A549 (cell line): ENCODE data around the gene RUNX3. TPM values are rescaled to one million over a fixed set of nuclear protein-coding genes. Genes with fewer than 3 reads are reported as not detected.

Source experiments
- ATAC-seq, 2 experiments: fragments of 200-7000 bp in 1 of 2; fragments of >200 bp in 1 of 2; cut with Nextera tagmentation in 1 of 2; cut with Tn5 transposase in 1 of 2; 3 replicates each; pipeline versions ENCODE4 v1.8.0 to v1.9.1; 2018 to 2020; ENCODE audit warnings: mild to moderate bottlenecking in 1 of 2, moderate library complexity in 1 of 2
- CTCF ChIA-PET: fragments of 300-600 bp; sonication (Branson Sonifier 250); formaldehyde crosslinking; extraction: SDS; loops from one replicate; lab custom pipeline; 2021; ENCODE audit warnings: antibody characterized with exemption, inconsistent platforms; lab: Yijun Ruan, JAX
- POLR2A ChIA-PET: fragments of 350-600 bp; formaldehyde crosslinking; extraction: SDS; loops from one replicate; lab custom pipeline; 2021; ENCODE audit warnings: antibody characterized with exemption, inconsistent platforms; lab: Yijun Ruan, JAX
- DNase-seq, 2 experiments: peaks; one replicate each; pipeline versions ENCODE4 v3.0.0 to v3.0.0-alpha.2; 2011 to 2016; ENCODE audit warnings: low read depth in 1 of 2, low spot score in 1 of 2
- FAIRE-seq: peaks from 2 replicates; lab custom pipeline; 2011; peaks lifted over from hg19 to GRCh38; lab: Jason Lieb, UNC
- H3K27ac ChIP-seq, 2 experiments: fragments of >200 bp; sonication (Bioruptor Twin); formaldehyde crosslinking; 3 replicates each; pipeline ENCODE4 v1.5.1; 2016 to 2017
- H3K4me1 ChIP-seq: fragments of >200 bp; sonication (Bioruptor Twin); formaldehyde crosslinking; 3 replicates; pipeline ENCODE4 v1.6.1; 2016
- H3K4me2 ChIP-seq: fragments of >200 bp; sonication (Bioruptor Twin); formaldehyde crosslinking; 3 replicates; pipeline ENCODE4 v1.6.1; 2016
- H3K4me3 ChIP-seq: fragments of >200 bp; sonication (Bioruptor Twin); formaldehyde crosslinking; 3 replicates; pipeline ENCODE4 v1.5.1; 2016
- H3K9me3 ChIP-seq: fragments of >200 bp; sonication (Bioruptor Twin); formaldehyde crosslinking; 3 replicates; pipeline ENCODE4 v1.6.1; 2016
- CBX2 ChIP-seq: fragments of 200-600 bp; sonication (generic); IDR thresholded peaks from 2 replicates; pipeline ENCODE4 v1.6.1; 2016; ENCODE audit warnings: low read depth, mild to moderate bottlenecking, borderline replicate concordance
- CHD2 ChIP-seq: fragments of 150-350 bp; IDR thresholded peaks from 2 replicates; pipeline ENCODE4 v1.6.1; 2014; ENCODE audit warnings: low read length; ENCODE audit not compliant: partially characterized antibody
- EHMT2 ChIP-seq: fragments of 200-600 bp; sonication (generic); IDR thresholded peaks from 2 replicates; pipeline ENCODE4 v1.6.1; 2016; ENCODE audit warnings: antibody characterized with exemption, low read depth, mild to moderate bottlenecking, moderate library complexity
- HDAC2 ChIP-seq: fragments of 200-600 bp; sonication (generic); IDR thresholded peaks from 2 replicates; pipeline ENCODE4 v1.6.1; 2016
- HES2 ChIP-seq: fragments of >200 bp; sonication (Bioruptor Twin); formaldehyde crosslinking; IDR thresholded peaks from 2 replicates; pipeline ENCODE4 v1.6.1; 2016
- HOXA7 ChIP-seq: fragments of 250-450 bp; sonication (Bioruptor Pico); IDR thresholded peaks from 2 replicates; pipeline ENCODE4 v1.5.0; 2020; ENCODE audit warnings: mild to moderate bottlenecking, moderate library complexity
- HOXB5 ChIP-seq: fragments of 250-450 bp; sonication (Bioruptor Pico); IDR thresholded peaks from 2 replicates; pipeline ENCODE4 v1.5.0; 2020; ENCODE audit warnings: mild to moderate bottlenecking, moderate library complexity
- RCOR1 ChIP-seq: fragments of 150-350 bp; IDR thresholded peaks from 2 replicates; pipeline ENCODE4 v1.6.1; 2014; ENCODE audit warnings: antibody characterized with exemption, low read length, low read depth
- USF2 ChIP-seq: fragments of 450-650 bp; IDR thresholded peaks from 2 replicates; pipeline ENCODE4 v1.6.1; 2014; ENCODE audit warnings: antibody characterized with exemption
- ZNF302 ChIP-seq: fragments of 250-450 bp; sonication (Bioruptor Pico); IDR thresholded peaks from 2 replicates; pipeline ENCODE4 v1.9.0; 2021; ENCODE audit warnings: inconsistent platforms, mild to moderate bottlenecking, moderate library complexity
- ZSCAN20 ChIP-seq: fragments of 250-450 bp; sonication (Bioruptor Pico); IDR thresholded peaks from 2 replicates; pipeline ENCODE4 v1.8.0; 2022; ENCODE audit warnings: mild to moderate bottlenecking, moderate library complexity
- WGBS: methylation state at CpG from one replicate; pipeline ENCODE4 v1.1.6; 2017; ENCODE audit errors: missing lambda C conversion rate; 5-methylcytosine and 5-hydroxymethylcytosine counted together
- polyA plus RNA-seq, 4 experiments: library from polyadenylated mRNA; depleted of rRNA in 3 of 4; stranded (reverse); fragments of >200 nt; fragmentation: RNase III in 1 of 4; extraction: RNeasy Plus Mini Kit Qiagen cat#74134 plus additional on column Dnase treatment in 1 of 4; gene quantifications; 2 replicates in 3 of 4; 3 replicates in 1 of 4; pipeline ENCODE4 v1.2.3, GENCODE V29; 2011 to 2017
- TF ChIP-seq, protein P1 (sequence below): fragments of >200 bp; sonication (Bioruptor Twin); formaldehyde crosslinking; IDR thresholded peaks from 3 replicates; pipeline ENCODE4 v1.6.1; 2016
- TF ChIP-seq, protein P2 (sequence below): IDR thresholded peaks from 2 replicates; pipeline ENCODE4 v1.6.1; 2012
- TF ChIP-seq, protein P3 (sequence below): fragments of 200-600 bp; sonication (generic); IDR thresholded peaks from 2 replicates; pipeline ENCODE4 v1.6.1; 2016; ENCODE audit warnings: antibody characterized with exemption, mild to moderate bottlenecking, moderate library complexity

The RUNX3 gene
- polyA plus RNA-seq, 2 of the 4 experiments (the other 2 are of a cell fraction) = 1.4 to 4.0 TPM

GRCh38 chr1:24878775-24879742 lies 51.0 kb downstream of the RUNX3 start:
- TF ChIP-seq HOXA7 (CRISPR knock-in tag) = no peak
- no peak for TF ChIP-seq CBX2
- TF ChIP-seq ZNF302 (CRISPR knock-in tag) = no peak
- TF ChIP-seq, protein P1, sequence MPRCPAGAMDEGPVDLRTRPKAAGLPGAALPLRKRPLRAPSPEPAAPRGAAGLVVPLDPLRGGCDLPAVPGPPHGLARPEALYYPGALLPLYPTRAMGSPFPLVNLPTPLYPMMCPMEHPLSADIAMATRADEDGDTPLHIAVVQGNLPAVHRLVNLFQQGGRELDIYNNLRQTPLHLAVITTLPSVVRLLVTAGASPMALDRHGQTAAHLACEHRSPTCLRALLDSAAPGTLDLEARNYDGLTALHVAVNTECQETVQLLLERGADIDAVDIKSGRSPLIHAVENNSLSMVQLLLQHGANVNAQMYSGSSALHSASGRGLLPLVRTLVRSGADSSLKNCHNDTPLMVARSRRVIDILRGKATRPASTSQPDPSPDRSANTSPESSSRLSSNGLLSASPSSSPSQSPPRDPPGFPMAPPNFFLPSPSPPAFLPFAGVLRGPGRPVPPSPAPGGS = no peak
- TF ChIP-seq, protein P2, sequence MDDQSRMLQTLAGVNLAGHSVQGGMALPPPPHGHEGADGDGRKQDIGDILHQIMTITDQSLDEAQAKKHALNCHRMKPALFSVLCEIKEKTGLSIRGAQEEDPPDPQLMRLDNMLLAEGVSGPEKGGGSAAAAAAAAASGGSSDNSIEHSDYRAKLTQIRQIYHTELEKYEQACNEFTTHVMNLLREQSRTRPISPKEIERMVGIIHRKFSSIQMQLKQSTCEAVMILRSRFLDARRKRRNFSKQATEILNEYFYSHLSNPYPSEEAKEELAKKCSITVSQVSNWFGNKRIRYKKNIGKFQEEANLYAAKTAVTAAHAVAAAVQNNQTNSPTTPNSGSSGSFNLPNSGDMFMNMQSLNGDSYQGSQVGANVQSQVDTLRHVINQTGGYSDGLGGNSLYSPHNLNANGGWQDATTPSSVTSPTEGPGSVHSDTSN = no peak
- TF ChIP-seq RCOR1 = no peak
- TF ChIP-seq HOXB5 (CRISPR knock-in tag) = no peak
- TF ChIP-seq HDAC2 = no peak
- no peak for TF ChIP-seq CHD2
- no peak for TF ChIP-seq ZSCAN20 (CRISPR knock-in tag)
- TF ChIP-seq, all 56 proteins: peak for 0
- DNase-seq = no peak
- ATAC-seq = no peak
- FAIRE-seq = no peak
- 45% methylated on average over 7 of the region's 7 CpGs for WGBS
- Histone ChIP-seq H3K9me3 (no peaks in the 10 kb centered on the region), H3K4me3 (no peak overlapping the region), H3K4me1 (no peaks in the 10 kb centered on the region), H3K4me2 (no peak overlapping the region), H3K27ac (no peak overlapping the region)
- CTCF ChIA-PET = interaction anchor here (0.8 to 1.5 kb wide), 5 partner anchors 16 to 326 kb away, joined by 3 to 4 read pairs (median 3); no protein-coding TSS in a partner anchor
- POLR2A ChIA-PET = no interaction called here

DNA sequence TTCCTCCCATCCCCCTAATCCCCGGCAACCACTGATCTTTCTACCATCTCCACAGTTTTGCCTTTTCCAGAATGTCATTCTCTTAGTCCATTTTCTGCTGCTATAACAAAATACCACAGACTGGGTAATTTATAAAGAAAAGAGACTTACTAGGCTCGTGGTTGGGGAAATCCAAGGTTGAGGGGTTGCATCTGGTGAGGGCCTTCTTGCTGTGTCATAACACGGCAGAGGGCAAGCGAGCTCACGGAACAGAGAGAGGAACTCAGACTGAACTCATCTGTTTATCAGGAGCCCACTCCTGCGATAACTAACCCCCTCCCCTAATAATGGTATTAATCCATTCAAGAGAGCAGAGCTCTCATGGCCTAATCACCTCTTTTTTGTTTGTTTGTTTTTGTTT lies 52.0 kb downstream of the RUNX3 start:
- POLR2A ChIA-PET = no interaction called here
- H3K4me1 ChIP-seq = no peaks in the 10 kb centered on the region
- TF ChIP-seq, protein P3, sequence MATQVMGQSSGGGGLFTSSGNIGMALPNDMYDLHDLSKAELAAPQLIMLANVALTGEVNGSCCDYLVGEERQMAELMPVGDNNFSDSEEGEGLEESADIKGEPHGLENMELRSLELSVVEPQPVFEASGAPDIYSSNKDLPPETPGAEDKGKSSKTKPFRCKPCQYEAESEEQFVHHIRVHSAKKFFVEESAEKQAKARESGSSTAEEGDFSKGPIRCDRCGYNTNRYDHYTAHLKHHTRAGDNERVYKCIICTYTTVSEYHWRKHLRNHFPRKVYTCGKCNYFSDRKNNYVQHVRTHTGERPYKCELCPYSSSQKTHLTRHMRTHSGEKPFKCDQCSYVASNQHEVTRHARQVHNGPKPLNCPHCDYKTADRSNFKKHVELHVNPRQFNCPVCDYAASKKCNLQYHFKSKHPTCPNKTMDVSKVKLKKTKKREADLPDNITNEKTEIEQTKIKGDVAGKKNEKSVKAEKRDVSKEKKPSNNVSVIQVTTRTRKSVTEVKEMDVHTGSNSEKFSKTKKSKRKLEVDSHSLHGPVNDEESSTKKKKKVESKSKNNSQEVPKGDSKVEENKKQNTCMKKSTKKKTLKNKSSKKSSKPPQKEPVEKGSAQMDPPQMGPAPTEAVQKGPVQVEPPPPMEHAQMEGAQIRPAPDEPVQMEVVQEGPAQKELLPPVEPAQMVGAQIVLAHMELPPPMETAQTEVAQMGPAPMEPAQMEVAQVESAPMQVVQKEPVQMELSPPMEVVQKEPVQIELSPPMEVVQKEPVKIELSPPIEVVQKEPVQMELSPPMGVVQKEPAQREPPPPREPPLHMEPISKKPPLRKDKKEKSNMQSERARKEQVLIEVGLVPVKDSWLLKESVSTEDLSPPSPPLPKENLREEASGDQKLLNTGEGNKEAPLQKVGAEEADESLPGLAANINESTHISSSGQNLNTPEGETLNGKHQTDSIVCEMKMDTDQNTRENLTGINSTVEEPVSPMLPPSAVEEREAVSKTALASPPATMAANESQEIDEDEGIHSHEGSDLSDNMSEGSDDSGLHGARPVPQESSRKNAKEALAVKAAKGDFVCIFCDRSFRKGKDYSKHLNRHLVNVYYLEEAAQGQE = no peak
- TF ChIP-seq, all 56 proteins: peak for 0
- FAIRE-seq (no peak), DNase-seq (no peak), ATAC-seq (no peak)
- Histone ChIP-seq H3K4me3 (no peak overlapping the region), H3K4me2 (no peak overlapping the region), H3K27ac (no peak overlapping the region), H3K9me3 (no peaks in the 10 kb centered on the region)
- CTCF ChIA-PET = no interaction called here
- 85% methylated on average over 6 of the region's 6 CpGs for WGBS

GRCh38 chr1:24875991-24876506 lies 54.0 kb downstream of the RUNX3 start:
- FAIRE-seq (no peak), ATAC-seq (no peak), DNase-seq (no peak)
- 74% methylated on average over 3 of the region's 8 CpGs for WGBS
- POLR2A ChIA-PET = no interaction called here
- H3K4me2 ChIP-seq = no peak overlapping the region
- TF ChIP-seq EHMT2 (no peak), USF2 (no peak), HES2 (no peak), HDAC2 (no peak)
- H3K4me1 ChIP-seq = no peaks in the 10 kb centered on the region
- CTCF ChIA-PET = interaction anchor here (1.6 kb wide), 1 partner anchor 28 kb away, joined by 3 read pairs; no protein-coding TSS in a partner anchor
- no peaks in the 10 kb centered on the region for H3K9me3 ChIP-seq
- no peak overlapping the region for H3K4me3 ChIP-seq
- H3K27ac ChIP-seq = no peak overlapping the region
